ENCODE data around the gene SYT7.

SYT7 gene

DNA sequence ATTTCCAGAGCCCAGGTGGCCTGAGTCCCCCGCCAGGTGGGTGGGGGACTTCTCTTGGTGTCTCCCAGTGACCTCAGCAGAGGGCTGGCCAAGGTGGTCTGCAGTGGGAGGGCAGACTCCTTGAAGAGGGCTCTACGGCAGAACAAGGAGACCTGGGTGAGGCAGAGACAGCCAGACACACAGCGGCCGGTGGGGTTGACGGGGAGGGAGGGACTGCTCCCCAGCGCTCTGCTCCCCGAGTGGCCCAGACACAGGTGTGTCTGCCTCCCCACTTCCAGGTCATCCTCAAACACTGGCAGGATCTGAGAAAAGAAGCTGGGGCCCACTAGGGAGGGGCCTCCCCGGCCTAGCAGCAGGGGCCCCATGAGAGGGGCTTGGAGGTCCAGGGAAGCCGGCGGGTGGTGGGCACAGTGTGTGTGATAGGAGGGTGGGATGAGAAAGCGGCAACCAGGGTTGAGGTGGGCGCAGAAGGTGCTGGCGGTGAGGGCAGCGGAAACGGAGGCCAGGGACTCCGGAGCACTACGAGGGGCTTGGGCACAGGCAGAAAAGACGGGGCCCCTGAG lies 30.1 kb downstream of the SYT7 start:
- H3K4me3 ChIP-seq (ENCODE audit: low read length) = no peak overlapping the region
- DNase-seq (ENCODE audit: low read depth) = no peak
- TF ChIP-seq, protein P1, sequence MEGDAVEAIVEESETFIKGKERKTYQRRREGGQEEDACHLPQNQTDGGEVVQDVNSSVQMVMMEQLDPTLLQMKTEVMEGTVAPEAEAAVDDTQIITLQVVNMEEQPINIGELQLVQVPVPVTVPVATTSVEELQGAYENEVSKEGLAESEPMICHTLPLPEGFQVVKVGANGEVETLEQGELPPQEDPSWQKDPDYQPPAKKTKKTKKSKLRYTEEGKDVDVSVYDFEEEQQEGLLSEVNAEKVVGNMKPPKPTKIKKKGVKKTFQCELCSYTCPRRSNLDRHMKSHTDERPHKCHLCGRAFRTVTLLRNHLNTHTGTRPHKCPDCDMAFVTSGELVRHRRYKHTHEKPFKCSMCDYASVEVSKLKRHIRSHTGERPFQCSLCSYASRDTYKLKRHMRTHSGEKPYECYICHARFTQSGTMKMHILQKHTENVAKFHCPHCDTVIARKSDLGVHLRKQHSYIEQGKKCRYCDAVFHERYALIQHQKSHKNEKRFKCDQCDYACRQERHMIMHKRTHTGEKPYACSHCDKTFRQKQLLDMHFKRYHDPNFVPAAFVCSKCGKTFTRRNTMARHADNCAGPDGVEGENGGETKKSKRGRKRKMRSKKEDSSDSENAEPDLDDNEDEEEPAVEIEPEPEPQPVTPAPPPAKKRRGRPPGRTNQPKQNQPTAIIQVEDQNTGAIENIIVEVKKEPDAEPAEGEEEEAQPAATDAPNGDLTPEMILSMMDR (IDR thresholded peaks at IDR 0.05; ENCODE audit: insufficient read depth, low read depth, low read length, missing control alignments) = no peak

DNA sequence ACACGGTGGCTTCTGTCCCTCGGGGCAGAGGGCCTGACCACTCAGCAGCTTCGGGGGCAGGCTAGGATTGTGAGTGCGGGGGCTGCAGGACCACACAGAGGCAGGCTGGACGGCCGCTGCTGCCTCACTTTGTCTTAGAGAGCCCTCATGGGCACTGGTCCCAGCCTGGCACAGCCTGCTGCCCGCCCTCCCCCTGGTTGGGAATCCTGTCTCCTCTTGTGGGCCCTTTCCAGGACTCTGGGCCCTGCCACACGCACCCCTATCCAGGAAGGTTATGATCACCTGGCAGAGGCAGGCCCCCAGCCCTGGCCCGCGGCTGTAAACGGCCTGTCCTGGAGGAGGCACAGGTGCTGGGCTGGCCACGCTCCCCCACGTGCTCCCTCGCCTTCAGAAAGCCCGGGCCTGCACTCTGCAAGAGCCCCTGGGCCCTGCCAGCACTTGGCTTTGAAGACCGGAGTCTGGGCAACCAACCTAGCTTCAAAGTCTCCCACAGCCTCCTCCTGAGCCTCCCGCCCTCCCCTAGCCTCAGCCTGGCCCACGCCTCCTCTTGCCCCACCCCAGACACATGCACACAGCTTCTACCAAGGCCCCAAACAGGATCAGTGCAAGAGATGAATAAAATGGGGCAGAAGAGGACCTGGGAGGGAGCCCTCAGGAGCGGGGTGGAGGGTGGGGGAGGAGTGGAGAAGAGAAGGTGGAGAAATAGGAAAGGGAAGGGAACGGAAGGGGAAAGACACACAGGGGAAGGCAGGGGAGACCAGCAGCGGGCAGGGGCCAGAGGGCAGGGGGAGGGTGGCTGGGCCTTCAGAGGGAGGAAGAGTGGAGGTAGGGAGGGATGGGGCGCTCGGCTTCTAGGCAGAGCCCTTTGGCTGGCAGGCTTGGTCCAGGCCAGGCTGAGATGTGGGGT lies 31.0 kb downstream of the SYT7 start:
- no peak for DNase-seq (ENCODE audit: low read depth)
- H3K4me3 ChIP-seq (ENCODE audit: low read length) = no peak overlapping the region
- TF ChIP-seq, protein P1 (IDR thresholded peaks at IDR 0.05; ENCODE audit: insufficient read depth, low read depth, low read length, missing control alignments) = no peak

DNA sequence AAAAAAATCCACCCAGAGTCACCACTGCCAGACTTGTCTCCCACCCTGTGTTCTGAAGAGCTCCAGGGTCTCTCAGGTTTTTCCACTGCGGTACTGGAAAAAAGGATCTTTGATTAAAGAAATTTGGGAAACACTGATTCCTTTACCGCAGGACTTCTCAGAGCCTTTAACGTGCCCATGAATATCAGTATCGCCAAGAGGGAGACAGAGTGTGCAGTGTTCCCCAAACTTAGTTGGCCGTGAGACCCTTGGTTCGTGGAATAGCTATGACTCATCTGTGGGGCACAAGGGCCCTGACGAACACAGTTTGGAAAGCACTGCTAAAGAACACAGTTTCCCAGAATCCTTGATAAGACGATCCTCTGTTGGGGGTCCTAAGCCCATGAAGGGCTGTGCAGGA lies 31.7 kb downstream of the SYT7 start:
- no peak for DNase-seq (ENCODE audit: low read depth)
- no peak overlapping the region for H3K4me3 ChIP-seq (ENCODE audit: low read length)
- TF ChIP-seq, protein P1 (IDR thresholded peaks at IDR 0.05; ENCODE audit: insufficient read depth, low read depth, low read length, missing control alignments) = no peak

DNA sequence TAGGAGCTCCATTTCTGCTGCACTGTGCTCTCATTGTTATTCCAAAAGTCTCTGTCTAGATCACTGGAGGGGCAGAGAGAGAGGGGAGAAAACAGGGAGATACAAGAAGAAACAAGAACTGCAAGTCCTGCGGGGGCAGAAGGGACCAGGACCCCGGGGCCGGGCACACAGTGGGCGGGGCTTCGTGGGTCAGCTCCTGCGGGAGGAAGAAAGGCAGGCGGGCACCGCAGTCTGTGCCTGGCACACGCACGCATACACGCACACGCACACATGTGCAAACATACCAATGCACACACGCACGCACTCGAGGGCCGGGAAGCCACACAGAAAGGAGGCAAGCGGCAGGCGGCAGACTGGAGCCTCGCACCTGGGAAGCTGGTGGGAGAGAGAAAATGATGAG lies 33.6 kb downstream of the SYT7 start:
- no peak overlapping the region for H3K4me3 ChIP-seq (ENCODE audit: low read length)
- TF ChIP-seq, protein P1 (IDR thresholded peaks at IDR 0.05; ENCODE audit: insufficient read depth, low read depth, low read length, missing control alignments) = no peak
- no peak for DNase-seq (ENCODE audit: low read depth)

DNA sequence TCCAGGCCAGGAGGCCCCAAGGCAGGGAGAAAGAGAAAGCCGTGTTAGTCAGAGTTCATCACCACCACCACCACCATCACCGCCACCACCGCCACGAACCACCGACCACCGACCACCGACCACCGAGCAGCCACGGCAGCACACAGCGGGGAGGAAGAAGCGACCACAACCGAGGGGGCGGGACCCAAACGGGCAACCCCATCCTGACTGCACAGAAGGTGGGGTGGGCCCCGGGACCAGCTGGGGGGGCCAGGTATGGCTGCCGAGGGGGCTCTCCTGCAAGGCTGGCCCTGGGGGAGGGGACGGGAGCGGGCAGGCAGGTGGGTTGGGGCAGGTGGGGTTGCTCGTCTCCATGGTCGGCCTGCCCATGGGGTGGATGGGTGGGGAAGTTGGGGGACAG lies 34.2 kb downstream of the SYT7 start:
- DNase-seq (ENCODE audit: low read depth) = no peak
- H3K4me3 ChIP-seq (ENCODE audit: low read length) = no peak overlapping the region
- TF ChIP-seq, protein P1 (IDR thresholded peaks at IDR 0.05; ENCODE audit: insufficient read depth, low read depth, low read length, missing control alignments) = no peak

DNA sequence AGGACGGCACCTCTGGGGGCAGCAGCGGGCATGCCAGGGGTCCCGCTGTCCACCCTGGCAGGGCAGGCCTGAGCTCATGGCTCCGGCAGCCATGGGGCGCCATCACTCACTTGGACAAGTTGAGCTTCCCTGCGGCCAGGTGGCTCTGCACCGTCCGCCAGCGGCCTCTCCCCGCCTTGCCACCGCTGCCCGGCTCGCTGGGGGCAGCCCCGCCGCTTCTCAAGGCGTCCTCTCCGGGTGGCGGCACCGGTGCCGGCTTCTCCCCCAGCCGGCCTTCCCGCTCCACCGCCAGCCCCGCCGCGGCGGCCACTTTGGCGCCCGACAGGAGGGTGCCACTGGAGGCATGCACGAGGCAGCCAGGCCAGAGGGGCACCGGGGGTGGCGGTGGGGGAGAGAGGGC lies 35.0 kb downstream of the SYT7 start:
- DNase-seq (ENCODE audit: low read depth) = no peak
- TF ChIP-seq, protein P1 (IDR thresholded peaks at IDR 0.05; ENCODE audit: insufficient read depth, low read depth, low read length, missing control alignments) = no peak
- no peak overlapping the region for H3K4me3 ChIP-seq (ENCODE audit: low read length)

Measured in epithelial cell of esophagus (primary cell).